Keratinocyte (primary cell): ENCODE data around the gene UBE2D1.

Source experiments
- CTCF ChIP-seq, 3 experiments: IDR thresholded peaks in 1 of 3; conservative IDR thresholded peaks in 1 of 3; optimal IDR thresholded peaks in 1 of 3; 2 replicates in 2 of 3; 3 replicates in 1 of 3; pipeline versions ENCODE3 to v1.5.1; 2011; ENCODE audit warnings: low read length in 3 of 3, mild to moderate bottlenecking in 3 of 3, moderate library complexity in 2 of 3, control low read depth in 1 of 3, inconsistent platforms in 1 of 3; ENCODE audit not compliant: insufficient read depth in 2 of 3; ENCODE audit errors: extremely low read depth in 1 of 3
- EZH2 ChIP-seq: IDR thresholded peaks from one replicate; pipeline ENCODE4 v1.6.1; 2012; ENCODE audit warnings: inconsistent platforms, mild to moderate bottlenecking, low read length, moderate library complexity

GRCh38 chr10:58322835-58323209 lies 12.0 kb upstream of the UBE2D1 start:
- TF ChIP-seq EZH2 (no peak), CTCF (optimal IDR thresholded peaks at IDR 0.05 in 1 of 3, IDR thresholded peaks at IDR 0.05 in 1 of 3, conservative IDR thresholded peaks at IDR 0.05 in 1 of 3; ENCODE audit: extremely low read depth in 1 of 3, insufficient read depth in 2 of 3, low read length in 3 of 3) (no peak)
